Measurements from ENCODE around the gene CABCOCO1.
"Not testable (repeated sequence)": the region's sequence is repeated elsewhere in the genome, so short reads cannot be mapped to it uniquely, and the experiment has no call there.

The CABCOCO1 gene

DNA sequence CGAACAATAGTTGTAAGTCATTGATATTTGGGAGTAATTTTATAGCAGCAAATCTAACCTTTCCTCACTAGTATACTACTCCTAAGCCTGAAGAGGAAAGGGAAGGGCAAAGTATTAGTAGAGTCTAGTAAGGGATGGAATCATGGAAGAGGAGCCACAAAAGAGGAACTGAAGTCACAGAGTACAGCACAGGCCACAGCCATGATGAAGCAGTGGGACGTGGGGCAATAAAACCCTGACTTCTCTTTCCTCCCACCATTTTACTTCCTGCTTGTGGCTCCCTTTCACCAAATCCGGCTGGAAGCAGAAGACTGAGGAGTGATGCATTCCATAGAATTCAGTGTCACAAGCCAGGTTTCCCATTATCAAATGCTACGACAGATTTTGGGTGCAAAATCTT is 58.7 kb downstream of the CABCOCO1 start:
- peak; percentile 39 for DNase-seq

DNA sequence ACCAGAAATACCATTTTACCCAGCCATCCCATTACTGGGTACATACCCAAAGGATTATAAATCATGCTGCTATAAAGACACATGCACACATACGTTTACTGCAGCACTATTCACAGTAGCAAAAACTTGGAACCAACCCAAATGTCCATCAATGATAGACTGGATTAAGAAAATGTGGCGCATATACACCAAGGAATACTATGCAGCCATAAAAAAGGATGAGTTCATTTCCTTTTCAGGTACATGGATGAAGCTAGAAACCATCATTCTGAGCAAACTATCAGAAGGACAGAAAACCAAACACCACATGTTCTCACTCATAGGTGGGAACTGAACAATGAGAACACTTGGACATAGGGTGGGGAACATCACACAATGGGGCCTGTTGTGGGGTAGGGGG is 62.5 kb downstream of the CABCOCO1 start:
- DNase-seq, result not testable (repeated sequence)

DNA sequence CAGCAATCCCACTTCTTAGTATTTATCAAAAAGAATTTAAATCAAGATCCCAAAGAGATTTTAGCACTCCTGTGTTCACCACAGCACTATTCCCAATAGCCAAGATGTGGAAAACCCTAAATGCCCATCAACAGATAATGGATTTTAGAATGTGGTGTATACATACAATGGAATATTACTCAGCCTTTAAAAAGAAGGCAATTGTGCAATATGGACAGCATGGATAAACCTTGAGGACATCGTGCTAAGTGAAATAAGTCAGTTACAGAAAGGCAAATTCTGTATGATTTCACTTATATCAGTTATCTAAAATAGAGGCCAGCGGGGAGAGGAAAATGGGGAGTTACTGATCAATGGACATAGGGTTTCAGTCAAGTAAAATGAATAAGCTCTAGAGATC is 66.9 kb downstream of the CABCOCO1 start:
- DNase-seq, result no peak

DNA sequence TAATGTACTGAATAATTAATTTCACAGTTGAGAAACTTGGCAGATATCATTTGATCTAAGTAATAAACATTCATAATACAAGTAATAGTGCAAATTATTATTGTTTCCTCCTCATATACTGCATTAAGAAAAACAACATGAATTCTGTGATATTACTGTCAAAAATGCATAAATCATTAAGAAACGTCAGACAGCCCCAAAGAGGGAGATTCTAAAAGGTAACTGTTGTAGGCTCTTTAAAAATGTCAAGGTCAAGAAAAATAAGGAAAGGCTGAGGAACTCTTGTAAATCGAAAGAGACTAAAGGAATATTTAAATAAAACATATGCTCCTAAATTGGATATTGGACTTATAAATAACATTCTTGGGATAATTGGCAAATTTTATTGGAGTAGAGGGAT is 67.9 kb downstream of the CABCOCO1 start:
- no peak for DNase-seq

DNA sequence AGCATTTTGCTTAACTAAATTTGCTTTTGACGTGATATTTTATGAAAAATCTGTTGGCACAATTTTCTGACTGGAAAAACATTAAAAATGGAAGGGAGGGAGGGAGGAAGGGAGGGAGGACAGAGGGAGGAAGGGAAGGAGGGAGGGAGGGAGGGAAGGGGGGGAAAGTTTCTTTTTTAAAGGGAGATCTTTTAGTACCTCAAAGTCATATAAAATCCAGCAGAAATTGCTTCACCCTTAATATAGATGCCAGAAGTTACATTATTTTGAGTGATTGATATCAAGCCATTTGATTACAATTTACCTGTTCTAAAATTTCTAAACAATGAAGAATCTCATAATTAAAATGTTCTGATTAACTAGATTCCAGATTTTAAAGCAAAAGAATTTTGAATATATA is 68.9 kb downstream of the CABCOCO1 start:
- no peak for DNase-seq

DNA sequence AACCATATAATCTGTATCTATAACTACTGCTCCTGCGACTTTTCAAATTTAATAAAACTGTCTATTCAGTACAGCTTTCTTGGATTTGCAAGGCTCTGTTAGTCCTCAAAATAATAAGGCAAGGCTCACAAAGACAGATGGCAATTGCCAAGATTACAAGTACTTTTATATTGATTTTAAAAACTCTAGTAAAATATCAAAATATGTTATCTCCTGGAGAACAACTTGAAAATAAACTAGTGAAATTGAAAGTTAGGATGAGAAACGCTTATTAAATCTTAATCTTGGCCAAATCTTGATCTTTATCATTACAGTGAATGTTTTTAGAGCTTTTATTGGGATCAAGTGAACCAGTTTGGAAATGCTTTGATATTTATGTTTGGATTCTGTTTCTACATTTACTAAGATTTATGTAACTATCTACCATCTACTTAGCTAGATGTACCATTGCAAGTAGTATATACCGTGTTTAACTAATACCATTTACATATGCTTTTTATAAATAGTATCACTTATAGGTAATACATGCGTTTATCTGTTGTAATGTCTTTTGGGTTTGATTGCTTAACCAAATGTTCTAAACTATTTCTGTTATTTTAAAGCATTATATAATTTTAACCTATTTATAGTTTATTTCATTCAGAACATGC is 70.0 kb downstream of the CABCOCO1 start:
- DNase-seq, result no peak

DNA sequence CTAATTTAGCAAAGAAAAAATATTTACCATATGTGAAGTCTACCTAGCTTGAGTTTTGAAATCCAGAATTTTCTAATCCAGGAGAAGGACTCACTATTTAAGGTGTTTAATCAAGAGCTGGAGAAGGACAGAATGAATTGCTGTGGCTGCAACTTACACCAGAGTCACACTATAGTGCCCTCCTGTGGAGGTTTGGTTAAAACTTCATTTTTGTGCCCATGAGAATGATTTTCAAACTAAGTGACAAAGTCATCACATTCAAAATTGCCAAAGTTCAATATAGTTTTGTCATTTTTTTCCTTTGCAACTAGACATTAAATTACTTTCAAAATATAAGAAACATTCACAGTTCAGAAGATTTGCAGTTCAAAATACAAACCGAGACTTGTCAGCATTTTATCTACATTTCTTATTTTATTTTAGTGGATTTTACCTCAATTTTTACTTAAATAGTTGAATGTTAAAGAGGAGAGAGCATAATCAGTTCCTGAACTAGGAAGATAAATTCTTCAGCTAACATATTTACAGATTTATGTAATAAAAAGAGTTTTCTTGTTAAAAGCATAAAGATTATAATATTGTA is 70.7 kb downstream of the CABCOCO1 start:
- peak; percentile 90 for DNase-seq

DNA sequence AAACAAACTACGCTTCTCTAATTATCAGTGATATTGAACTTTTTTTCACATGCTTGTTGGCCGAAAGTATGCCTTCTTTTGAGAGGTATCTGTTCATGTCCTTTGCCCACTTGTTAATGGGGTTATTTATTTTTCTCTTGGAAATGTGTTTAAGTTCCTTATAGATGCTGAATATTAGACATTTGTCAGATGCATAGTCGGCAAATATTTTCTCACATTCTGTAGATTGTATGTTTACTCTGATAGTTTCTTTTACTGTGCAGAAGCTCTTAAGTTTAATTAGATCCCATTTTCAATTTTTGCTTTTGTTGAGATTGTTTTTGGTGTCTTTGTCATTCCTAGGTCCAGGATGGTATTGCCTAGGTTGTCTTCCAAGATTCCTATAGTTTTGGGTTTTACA is 73.2 kb downstream of the CABCOCO1 start:
- no peak for DNase-seq

DNA sequence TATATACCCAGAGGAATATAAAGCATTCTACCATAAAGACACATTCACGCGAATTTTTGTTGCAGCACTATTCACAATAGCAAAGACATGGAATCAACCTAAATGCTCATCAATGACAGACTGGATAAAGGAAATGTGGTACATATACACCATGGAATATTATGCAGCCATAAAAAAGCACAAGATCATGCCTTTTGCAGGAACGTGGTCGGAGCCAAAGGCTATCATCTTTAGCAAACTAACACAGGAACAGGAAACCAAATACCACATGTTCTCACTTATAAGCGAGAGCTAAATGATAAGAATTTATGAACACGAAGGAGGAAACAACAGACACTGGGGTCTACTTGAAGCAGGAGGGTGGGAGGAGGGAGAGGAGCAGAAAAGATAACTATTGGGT is 74.7 kb downstream of the CABCOCO1 start:
- DNase-seq, result not testable (repeated sequence)

DNA sequence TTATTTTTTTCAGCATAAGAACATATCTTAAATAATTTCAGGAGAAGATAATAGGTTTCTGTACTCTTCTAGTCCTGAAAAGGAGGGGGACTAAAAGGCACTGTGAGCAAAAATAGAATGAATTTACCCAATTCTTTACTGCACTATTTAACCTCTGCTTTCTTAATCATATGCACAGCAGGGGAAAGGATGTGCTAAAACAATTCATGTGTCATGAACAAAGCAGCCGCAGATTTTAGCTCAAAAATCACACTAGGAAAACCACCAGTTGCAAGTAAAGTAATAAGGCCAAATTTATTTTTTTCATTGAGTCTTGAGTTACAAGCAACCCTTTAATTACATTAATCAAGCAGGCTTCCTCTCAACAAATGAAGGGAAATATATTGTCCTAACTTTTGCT is 80.1 kb downstream of the CABCOCO1 start:
- DNase-seq, result no peak

DNA sequence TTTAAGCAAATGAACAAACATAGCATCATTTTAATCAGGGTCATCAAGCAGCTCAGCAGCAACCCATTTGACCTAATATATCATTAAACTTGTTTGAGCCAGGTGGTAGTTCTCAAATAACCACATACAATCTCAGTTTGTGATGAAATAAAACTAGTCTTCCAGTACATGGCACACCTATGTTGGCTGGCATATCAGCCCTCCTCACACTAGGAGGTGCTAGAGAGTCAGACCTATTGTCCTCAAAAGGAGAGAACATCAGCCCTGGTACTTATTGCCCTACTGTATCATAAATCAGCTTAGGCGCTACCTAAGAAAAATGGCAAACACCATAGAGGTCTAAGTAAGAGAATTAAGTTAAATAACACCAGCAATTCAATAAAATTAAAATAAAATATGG is 81.7 kb downstream of the CABCOCO1 start:
- DNase-seq, result peak; percentile 71

DNA sequence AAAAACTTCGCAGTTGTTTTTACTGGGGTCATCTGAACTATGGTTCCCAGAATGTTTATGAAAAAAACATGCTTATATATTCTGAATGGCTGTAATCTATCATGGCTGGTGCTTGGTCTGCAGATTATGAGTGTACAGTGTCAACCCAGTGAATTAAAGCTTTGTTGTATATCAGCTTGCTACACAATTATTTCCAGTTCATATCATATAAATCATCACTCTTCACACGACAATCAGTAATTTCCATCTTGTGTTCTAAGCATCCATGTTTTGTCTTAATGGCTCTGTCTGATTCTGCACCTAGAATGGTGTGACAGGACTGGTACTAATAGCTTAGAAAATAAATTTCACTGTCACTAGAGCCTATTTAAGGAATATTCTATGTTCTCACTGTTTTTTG is 83.6 kb downstream of the CABCOCO1 start:
- no peak for DNase-seq

DNA sequence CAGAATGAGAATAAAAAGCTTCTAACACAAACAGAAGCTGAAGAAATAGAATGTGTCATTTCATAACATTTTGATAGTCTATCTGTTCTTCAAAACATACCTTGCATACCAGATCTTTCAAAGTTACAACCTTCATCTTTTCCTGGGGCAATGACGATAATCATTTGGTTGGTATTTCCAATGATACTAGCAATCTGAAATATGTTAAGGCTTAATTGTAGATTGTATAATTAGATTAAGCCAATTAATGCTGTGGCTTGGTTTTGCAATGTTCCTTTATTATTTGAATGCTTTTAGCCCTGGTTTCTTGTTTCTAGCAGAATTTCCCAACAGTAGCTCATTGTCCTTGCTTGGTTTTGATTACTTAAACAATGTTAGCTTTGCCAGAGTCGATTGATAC is 84.6 kb downstream of the CABCOCO1 start:
- no peak for DNase-seq

DNA sequence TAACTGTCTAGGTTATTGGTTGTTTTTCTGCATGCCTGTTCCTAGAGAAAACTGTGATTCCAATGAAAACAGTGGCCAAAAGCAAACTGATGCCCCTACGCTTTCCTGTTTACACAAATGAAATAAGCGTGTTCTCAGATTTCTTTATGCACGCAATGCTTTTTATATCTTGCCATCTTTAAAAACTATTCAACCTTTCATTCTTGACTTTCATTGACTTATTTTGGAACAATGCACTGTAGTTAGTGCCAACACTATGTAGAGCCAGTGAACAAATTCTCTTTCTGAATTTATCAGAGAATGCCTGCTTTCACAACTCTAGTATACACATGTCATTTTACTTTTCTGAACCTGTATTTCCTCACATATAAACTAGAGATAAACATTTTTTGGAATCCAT is 86.6 kb downstream of the CABCOCO1 start:
- DNase-seq, result no peak

DNA sequence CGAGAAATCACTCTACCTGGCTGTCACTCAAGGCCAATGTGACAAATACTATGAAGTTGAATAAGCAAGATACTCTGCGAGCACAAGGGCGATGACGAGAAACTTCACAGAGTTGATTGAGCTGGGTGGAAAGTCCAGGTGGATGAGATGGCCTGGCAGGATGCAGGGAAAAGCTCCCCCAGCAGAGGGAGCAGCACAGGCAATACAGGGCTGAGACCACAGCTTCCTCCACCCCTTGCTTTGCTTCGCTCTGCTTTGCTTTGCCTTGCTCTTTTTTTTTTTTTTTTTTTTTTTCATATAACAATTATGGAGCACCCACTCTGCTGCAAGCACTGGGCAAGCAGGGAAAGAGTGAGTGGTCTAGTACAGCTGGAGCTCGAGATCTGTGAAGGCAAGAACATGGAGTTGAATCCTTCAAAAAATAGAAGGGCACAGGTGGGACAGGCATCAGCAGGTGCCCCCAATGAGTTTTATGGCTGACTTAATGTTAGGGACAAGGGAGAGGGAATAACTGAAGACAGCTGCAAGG is 88.3 kb downstream of the CABCOCO1 start:
- DNase-seq, result peak; percentile 95

DNA sequence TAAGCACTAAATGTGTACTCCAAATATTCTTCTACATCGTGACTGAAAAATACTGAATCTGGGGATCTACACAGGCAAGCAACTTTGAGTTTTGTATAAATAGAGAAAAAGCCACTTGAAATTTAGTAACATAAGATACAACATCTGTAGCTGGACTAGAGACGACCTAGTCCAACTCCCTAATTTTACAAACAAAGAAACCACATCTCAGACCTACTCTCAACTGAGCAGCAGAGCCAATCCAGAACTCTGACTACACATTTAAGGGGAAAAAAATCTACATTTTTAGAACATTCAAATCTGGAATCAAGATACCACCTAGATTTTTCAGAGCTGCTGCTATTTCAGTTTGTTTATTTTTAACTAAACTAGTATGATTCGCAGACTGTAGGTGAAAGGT is 88.9 kb downstream of the CABCOCO1 start:
- peak; percentile 80 for DNase-seq

DNA sequence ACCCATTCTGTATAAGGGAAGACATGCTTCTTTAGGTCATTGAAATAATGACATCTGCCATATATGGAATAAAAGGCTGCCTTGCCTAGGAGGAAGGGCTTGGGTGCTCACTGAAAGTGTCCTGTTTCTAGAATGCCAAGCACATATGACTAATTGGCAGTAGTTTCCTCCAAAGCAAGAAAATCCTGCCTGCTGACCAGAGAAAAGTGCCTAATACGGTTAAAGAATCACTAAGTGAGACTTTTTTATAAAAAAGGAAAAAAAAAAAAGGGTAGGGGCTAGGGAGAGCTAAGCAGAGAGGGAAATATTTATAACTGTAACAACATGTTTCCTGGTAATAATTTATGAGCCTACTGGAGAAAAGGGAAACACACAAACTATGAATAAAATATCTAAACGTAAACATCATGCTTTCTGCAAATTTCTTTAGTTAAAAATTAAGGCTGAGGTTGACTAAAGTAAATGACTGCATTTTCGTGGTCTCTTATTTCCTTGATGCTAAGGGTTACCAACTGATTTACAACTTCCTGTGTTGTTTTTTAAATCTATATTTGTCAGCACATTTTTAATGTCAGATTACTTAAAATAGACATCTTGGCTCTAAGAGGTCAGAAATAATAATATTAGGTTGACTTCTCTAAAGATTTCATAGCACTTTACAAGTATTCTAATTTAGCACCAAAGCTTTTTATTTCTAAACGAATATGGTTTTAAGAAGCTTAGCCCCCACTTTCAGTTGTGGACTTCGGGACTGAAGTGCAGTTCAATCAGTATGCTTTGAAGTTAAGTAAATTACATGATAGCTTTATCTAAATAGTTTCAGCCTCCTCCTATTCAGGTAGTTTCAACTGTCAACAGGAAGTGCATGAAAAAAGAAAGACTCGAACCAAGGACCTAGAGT is 89.6 kb downstream of the CABCOCO1 start:
- DNase-seq, result peak; percentile 80

DNA sequence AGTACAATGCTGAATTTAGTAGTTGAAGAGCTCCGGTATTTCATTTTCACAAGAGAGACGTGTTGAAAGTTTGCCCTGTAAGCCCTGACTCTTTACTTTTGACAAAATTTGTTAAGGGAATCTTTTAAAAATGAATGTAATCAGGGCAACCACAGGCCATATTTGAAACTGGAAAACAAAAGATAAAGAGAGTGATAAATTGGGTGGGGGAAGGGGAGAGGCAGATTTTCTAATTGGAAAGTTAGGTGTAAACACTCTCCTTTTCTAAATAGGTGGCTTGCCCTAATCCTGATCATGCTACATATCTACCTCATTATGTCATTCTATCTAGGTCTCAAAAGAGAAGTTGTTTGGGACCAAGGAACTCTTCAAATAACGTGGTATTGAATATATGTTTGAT is 90.7 kb downstream of the CABCOCO1 start:
- DNase-seq, result peak; percentile 38

DNA sequence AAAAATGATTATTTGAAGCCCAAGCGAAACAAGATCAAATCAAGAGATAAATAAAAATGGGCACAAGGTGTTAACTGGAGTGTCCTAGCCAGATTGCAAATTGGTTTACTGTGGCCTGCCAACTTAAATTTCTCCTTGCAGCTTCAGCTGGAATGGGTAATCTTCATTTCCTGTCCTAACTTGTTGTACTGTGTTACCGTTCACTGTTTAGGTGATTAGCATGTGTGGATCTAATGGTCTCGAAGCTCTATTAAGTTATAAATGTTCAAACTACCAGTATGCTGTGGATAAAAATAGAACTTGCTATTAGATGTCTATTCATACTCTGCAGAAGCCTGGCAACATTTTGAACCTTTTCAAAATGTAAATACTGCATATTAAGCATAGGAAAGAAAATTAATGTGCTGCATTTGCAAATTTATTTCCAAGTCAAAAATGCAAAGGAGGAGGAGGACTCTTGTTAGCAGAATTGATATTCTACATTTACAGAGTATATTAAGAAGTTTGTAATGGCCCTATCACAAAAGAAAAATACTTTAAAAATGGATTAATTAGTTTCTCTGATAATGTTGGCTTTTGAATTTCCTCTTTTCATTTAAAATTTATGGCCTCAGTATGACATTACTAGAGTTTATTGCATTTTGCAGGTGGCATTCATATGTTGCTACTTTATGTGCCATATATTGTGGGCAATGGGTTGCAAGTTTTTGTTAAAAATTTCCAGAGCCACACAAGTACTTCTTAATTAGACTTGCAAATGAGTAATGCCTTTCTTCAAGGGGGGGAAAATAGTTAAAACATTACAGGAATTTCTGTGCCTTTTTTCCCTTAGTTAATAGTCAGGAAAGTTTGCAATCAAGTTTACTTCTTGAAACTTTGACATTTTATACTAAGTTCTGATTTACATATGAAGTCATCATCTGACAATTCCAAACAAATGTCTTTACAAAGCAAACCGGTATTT is 92.1 kb downstream of the CABCOCO1 start:
- no peak for DNase-seq

DNA sequence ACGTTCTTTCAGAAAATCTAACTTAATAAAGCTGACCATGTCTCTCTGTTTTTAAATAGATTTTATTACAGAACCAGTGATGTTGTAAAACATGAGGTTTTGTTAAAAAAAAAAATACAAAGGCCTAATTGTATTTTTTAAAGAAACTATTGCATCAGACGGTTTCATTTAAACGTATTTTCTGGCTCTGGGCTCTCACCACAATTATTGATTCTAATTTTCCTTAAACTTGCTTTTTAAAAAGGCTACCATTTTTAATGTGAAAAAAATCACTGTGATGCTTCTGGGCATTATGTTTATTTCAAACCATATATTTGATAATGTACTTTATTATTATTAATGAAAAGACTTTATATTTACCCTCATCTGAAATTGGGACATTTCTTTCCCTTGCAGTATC is 94.3 kb downstream of the CABCOCO1 start:
- DNase-seq, result no peak

DNA sequence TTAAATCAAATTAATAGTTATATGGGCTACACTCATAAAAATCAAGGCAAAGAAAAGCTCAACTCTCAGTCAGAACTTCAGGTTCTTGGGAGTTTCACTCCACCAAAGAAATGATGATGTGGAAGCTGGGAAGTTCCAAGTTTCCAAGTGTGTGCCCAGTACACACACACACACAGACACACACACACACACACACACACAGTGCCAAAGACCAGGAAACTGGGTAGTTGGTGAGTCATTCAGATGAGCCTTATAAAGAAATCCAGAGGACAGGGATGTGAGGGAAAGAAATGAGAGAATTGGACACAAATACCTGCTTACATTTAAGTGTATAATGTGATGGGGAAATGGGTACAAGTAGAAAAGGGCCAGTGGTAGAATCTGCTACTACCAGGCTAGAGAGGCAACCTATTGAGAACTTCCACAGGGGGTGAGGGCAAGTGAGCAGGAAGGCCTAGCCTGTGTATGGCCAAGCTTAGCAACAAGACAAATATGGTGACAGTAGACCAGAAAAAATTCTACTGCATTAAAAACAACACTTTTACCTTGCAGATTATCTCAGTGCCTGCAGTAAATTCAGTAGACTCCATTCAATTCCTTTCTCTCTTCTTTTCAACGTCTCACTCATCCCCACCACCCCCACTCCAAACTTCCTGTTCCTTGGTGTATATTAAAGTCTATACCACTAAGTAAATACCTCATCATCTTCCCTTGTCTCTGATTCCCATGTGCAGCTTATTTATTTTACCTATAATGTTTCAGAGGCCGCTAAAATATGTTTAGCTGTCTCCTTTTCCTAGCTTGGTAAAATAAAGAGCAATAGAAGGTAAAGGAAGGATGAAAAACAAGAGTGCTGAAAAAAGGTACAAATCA is 95.0 kb downstream of the CABCOCO1 start:
- peak; percentile 75 for DNase-seq

DNA sequence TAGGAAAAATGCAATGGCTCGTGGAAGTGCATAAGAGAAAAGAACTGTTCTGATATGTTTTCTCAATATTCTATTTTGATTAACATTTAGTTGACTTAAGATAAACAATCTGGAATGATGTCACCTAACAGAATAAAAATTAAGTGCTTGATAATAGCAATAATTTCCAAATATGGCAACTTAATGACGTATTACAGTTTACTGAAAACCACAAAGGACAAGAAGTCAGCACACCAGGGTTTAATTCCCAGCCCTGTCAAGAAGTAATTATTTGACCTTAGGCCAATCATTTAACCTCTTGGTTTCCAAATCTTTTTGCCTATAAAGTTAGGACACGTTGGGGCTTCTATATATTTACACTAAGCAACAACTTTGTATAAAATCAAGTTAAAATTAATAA is 95.7 kb downstream of the CABCOCO1 start:
- no peak for DNase-seq

Measured in OCI-M1 (cell line).